ENCODE data around the gene VAX1.
A peak's percentile ranks its signal among the peaks of the same experiment; 100 is the strongest.

VAX1 gene

GRCh38 chr10:117174439-117175214 lies 36.6 kb upstream of the VAX1 start (continued):
- TF ChIP-seq PRDM4 (tag by site-specific recombination; IDR thresholded peaks at IDR 0.05) (no peak), ZSCAN30 (tag by site-specific recombination; IDR thresholded peaks at IDR 0.05) (peak; percentile 37; the same call in 1 of the 2 replicates), ZSCAN18 (tag by site-specific recombination; IDR thresholded peaks at IDR 0.05) (no peak), ZFP41 (tag by site-specific recombination; IDR thresholded peaks at IDR 0.05; ENCODE audit: borderline replicate concordance) (no peak), ZNF660 (tag by site-specific recombination; IDR thresholded peaks at IDR 0.05) (peak; percentile 66)

- ChIA-PET CTCF (interaction anchor here (0.5 to 18.6 kb wide), 12 partner anchors 36 to 858 kb away, joined by 3 to 471 read pairs (median 3); no protein-coding TSS in a partner anchor), POLR2A (no interaction called here)
- no peak for TF ChIP-seq IKZF3 (tag by site-specific recombination; IDR thresholded peaks at IDR 0.05)
- TF ChIP-seq ZNF335 (tag by site-specific recombination; conservative IDR thresholded peaks at IDR 0.05) = peak; percentile 27; the same call in 1 of the 2 replicates
- peak; percentile 58; the same call in 1 of the 2 replicates for TF ChIP-seq ZNF629 (tag by site-specific recombination; IDR thresholded peaks at IDR 0.05)
- TF ChIP-seq, protein P1, sequence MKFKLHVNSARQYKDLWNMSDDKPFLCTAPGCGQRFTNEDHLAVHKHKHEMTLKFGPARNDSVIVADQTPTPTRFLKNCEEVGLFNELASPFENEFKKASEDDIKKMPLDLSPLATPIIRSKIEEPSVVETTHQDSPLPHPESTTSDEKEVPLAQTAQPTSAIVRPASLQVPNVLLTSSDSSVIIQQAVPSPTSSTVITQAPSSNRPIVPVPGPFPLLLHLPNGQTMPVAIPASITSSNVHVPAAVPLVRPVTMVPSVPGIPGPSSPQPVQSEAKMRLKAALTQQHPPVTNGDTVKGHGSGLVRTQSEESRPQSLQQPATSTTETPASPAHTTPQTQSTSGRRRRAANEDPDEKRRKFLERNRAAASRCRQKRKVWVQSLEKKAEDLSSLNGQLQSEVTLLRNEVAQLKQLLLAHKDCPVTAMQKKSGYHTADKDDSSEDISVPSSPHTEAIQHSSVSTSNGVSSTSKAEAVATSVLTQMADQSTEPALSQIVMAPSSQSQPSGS (tag by site-specific recombination; IDR thresholded peaks at IDR 0.05; ENCODE audit: low read depth) = peak; percentile 89
- no peak for TF ChIP-seq HOXD13 (CRISPR knock-in tag; IDR thresholded peaks at IDR 0.05; ENCODE audit: borderline replicate concordance)
Measured at GRCh38 chr10:117170244-117170643, 32.2 kb upstream of the VAX1 start.

GRCh38 chr10:117169480-117169879 lies 31.4 kb upstream of the VAX1 start:
- Histone ChIP-seq H3K9me3 (ENCODE audit: control insufficient read depth, insufficient read depth, low read depth, low read length) (no peaks in the 10 kb centered on the region), H3K4me1 (ENCODE audit: control insufficient read depth, insufficient read depth, low read length) (no peaks in the 10 kb centered on the region), H3K27ac (ENCODE audit: extremely low read depth, low read depth, low read length) (no peak overlapping the region), H3K36me3 (ENCODE audit: control insufficient read depth in 2 of 2, insufficient read depth in 1 of 2, low read length in 2 of 2) (no peaks in the 10 kb centered on the region), H3K4me3 (ENCODE audit: low read depth, low read length) (no peak overlapping the region)
- TF ChIP-seq SETDB1 (IDR thresholded peaks at IDR 0.05; ENCODE audit: insufficient read length, low read length) = no peak
- TF ChIP-seq EGR2 (tag by site-specific recombination; IDR thresholded peaks at IDR 0.05; ENCODE audit: low read depth) = peak; percentile 62; the same call in 1 of the 2 replicates
- no peak for TF ChIP-seq ZNF146 (tag by site-specific recombination; IDR thresholded peaks at IDR 0.05)
- TF ChIP-seq ZFHX2 (tag by site-specific recombination; conservative IDR thresholded peaks at IDR 0.05) = peak; percentile 59
- ChIA-PET CTCF (interaction anchor here (0.6 to 18.6 kb wide), 12 partner anchors 18 to 488 kb away, joined by 3 to 471 read pairs (median 3); no protein-coding TSS in a partner anchor), POLR2A (no interaction called here)

More at GRCh38 chr10:117170244-117170643, 32.2 kb upstream of the VAX1 start:
- Histone ChIP-seq H3K4me1 (ENCODE audit: control insufficient read depth, insufficient read depth, low read length) (no peaks in the 10 kb centered on the region), H3K36me3 (ENCODE audit: control insufficient read depth in 2 of 2, insufficient read depth in 1 of 2, low read length in 2 of 2) (no peaks in the 10 kb centered on the region), H3K4me3 (ENCODE audit: low read depth, low read length) (no peak overlapping the region), H3K27ac (ENCODE audit: extremely low read depth, low read depth, low read length) (no peak overlapping the region), H3K9me3 (ENCODE audit: control insufficient read depth, insufficient read depth, low read depth, low read length) (no peaks in the 10 kb centered on the region)
